Brain microvascular endothelial cell (primary cell): ENCODE measurements around the gene TTLL13.
"Not testable (repeated sequence)": the region's sequence is repeated elsewhere in the genome, so short reads cannot be mapped to it uniquely, and the experiment has no call there.

ENCODE experiments used
- DNase-seq: peaks from one replicate; pipeline ENCODE4 v3.0.0-alpha.2; 2020
- H3K27ac ChIP-seq: fragments of 250-450 bp; sonication (Bioruptor Pico); 2 replicates; pipeline ENCODE4 v1.5.1; 2020; ENCODE audit warnings: mild to moderate bottlenecking, moderate library complexity
- H3K27me3 ChIP-seq: fragments of 250-450 bp; sonication (Bioruptor Pico); replicated peaks from 2 replicates; pipeline ENCODE4 v1.5.1; 2020; ENCODE audit warnings: mild to moderate bottlenecking
- H3K36me3 ChIP-seq: fragments of 250-450 bp; sonication (Bioruptor Pico); replicated peaks from 2 replicates; pipeline ENCODE4 v1.5.1; 2020; ENCODE audit warnings: mild to moderate bottlenecking
- H3K4me3 ChIP-seq: 2 replicates; pipeline ENCODE4 v1.5.1; 2011; ENCODE audit warnings: low read depth, mild to moderate bottlenecking, control low read depth, low read length, moderate library complexity
- CTCF ChIP-seq: IDR thresholded peaks from 2 replicates; pipeline ENCODE4 v1.5.1; 2011; ENCODE audit warnings: low read depth, mild to moderate bottlenecking, moderate library complexity, low read length, control low read depth, inconsistent platforms; ENCODE audit errors: missing control alignments
- in situ Hi-C: cut with HindIII; loops from 2 replicates; pipeline ENCODE4 v1.10.0; 2017; ENCODE audit warnings: low sequenced_read_pairs, low pct_ligation_motif_present

TTLL13 gene

DNA sequence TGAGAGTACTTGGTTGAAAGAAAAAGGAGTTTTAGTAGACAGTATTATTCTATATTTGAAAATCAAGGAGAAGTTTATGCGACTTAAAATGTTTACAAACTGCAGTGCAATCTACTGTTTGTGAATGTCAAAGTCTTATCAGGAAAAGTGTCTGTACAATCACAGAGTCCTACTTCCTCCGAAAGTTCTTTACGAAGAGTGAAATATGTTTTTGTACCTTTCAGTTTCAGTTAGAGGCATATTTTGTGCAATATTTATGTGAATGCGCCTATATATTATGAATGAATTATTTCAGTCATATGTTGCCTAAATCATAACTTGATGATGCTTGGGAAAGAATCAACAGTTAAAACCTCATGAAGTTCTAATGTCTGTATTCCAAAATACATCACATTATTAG is 47.7 kb downstream of the TTLL13 start:
- TF ChIP-seq CTCF, result no peak
- no peak for DNase-seq
- in situ Hi-C loops, result no loop called here
- H3K27me3 ChIP-seq, result no peaks in the 10 kb centered on the region
- no peak overlapping the region for H3K4me3 ChIP-seq
- no peaks in the 10 kb centered on the region for H3K36me3 ChIP-seq
- H3K27ac ChIP-seq, result no peak overlapping the region

- TF ChIP-seq CTCF, result no peak
- H3K27ac ChIP-seq, result no peak overlapping the region
- no peaks in the 10 kb centered on the region for H3K36me3 ChIP-seq
- DNase-seq, result no peak
- H3K27me3 ChIP-seq, result no peaks in the 10 kb centered on the region
- in situ Hi-C loops, result no loop called here
- no peak overlapping the region for H3K4me3 ChIP-seq
Measured at GRCh38 chr15:90300541-90300940, 51.2 kb downstream of the TTLL13 start.

DNA sequence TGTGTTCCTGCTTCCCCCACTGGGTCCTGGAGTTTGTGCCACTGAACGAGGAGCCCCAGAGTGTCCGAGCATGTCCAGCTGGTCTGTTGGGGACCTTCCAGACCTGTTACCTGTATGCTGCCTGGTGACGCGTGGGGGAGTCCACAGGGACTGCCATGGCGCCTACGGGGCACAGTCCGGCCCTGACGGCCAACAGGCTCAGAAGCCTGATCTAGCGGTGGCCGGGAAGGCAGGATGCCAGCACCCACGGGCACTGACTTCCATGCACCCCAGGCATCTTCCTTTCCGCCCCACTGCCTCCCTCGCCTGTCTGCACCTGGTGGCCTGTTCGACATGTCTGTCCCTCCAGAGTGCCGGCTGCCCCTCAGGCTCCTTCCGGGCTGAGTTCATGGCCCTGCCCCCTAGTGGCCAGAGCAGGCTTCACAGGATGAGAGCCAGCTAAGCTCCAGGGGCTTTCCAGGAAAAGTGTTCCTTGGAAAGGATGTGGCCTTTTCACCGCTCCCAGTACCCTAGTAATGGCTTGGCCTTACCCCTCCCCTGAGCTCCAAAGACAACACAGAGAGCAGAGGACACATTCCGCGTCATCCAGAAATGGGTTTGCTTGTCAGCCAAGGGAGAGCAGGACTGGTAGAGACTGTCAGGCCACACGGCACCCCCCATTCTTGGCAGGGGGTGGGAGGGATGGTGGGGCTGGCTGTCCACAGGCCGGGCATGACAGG is 51.8 kb downstream of the TTLL13 start:
- DNase-seq, result peak; percentile 36
- Histone ChIP-seq H3K4me3 (no peak overlapping the region), H3K27ac (no peak overlapping the region), H3K36me3 (no peaks in the 10 kb centered on the region), H3K27me3 (no peaks in the 10 kb centered on the region)
- in situ Hi-C loops, result no loop called here
- peak; percentile 95 for TF ChIP-seq CTCF

DNA sequence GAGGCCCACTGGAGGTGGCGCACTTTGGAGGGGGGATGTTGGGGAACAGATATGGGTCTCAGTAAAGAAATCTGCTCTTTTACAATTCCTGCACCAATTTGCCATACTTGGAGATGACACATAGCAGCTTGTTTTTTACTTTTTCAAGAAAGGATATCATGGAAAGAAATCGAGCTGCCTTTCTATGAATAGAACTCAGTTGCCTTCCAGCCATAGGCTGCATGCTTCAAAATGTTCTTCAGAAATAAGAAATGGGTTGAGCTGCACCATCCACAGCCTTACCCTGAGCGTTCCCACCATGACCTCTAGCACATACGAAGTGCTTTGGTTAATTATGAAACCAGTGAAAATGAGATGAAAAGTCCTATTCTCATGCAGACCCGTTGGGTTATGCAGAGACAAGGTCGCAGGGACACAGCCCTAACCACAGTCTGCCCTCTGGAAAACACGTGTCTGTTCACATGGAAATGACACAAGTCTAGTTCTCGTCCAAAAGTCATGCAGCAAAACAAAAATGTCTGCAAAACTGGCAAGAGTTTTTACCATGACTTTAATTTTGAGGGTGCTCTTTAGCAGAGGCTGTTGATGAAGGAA is 52.4 kb downstream of the TTLL13 start:
- H3K36me3 ChIP-seq, result no peaks in the 10 kb centered on the region
- no peak overlapping the region for H3K27ac ChIP-seq
- no peak overlapping the region for H3K4me3 ChIP-seq
- in situ Hi-C loops, result no loop called here
- TF ChIP-seq CTCF, result no peak
- DNase-seq, result no peak
- no peaks in the 10 kb centered on the region for H3K27me3 ChIP-seq

DNA sequence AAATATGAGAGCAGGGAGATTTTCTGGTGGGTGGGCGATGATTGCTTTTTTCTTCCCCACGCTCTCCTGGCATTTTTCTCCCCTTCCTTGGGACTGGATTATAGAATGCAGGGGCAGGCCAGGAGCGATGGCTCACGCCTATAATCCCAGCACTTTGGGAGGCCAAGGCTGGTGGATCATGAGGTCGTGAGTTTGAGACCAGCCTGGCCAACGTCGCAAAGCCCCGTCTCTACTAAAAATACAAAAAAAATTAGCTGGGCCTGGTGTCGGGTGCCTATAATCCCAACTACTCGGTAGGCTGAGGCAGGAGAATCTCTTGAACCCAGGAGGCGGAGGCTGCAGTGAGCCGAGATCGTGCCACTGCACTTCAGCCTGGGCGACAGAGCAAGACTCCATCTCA is 56.0 kb downstream of the TTLL13 start:
- H3K4me3 ChIP-seq, H3K27ac ChIP-seq, H3K36me3 ChIP-seq, H3K27me3 ChIP-seq, DNase-seq, in situ Hi-C loops: not testable (repeated sequence)

DNA sequence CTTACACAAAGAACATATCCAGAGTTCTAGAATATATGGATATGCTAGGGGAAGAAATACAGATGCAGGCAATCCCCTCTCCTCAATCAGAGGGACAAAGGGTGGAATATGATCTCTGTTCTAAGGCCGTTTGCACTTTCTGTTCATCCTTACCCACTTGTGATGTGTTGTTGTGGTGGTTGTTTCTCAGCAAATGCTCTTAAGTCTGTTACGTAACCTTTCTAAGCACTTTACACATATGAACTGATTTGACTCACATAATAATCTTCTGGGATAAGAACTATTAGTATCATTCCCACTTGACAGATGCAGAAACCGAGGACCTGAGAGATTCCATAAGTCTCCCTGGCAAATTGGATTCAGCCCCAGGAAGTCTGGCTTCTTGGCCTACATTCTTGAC is 56.6 kb downstream of the TTLL13 start:
- DNase-seq, result no peak
- TF ChIP-seq CTCF, result no peak
- Histone ChIP-seq H3K4me3 (no peak overlapping the region), H3K27ac (no peak overlapping the region), H3K27me3 (no peaks in the 10 kb centered on the region), H3K36me3 (no peaks in the 10 kb centered on the region)
- in situ Hi-C loops, result no loop called here
